Liver (tissue), 3 donors: ENCODE measurements around the gene BEST1.

Experiments
- EGR1 ChIP-seq, 2 donors: IDR thresholded peaks; 2 replicates each; pipeline ENCODE4 v1.6.1; 2016 to 2018; ENCODE audit warnings: antibody characterized with exemption in 2 of 2, low read depth in 2 of 2
- FOXA1 ChIP-seq: IDR thresholded peaks from 2 replicates; pipeline ENCODE4 v1.6.1; 2016; ENCODE audit warnings: antibody characterized with exemption
- GABPA ChIP-seq, 2 donors: IDR thresholded peaks in 1 of 2; conservative IDR thresholded peaks in 1 of 2; 2 replicates each; pipeline ENCODE4 v1.6.1; 2016; ENCODE audit warnings: antibody characterized with exemption in 2 of 2, mild to moderate bottlenecking in 1 of 2, moderate library complexity in 1 of 2
- HNF4A ChIP-seq, 2 donors: conservative IDR thresholded peaks; 2 replicates each; pipeline ENCODE4 v1.6.1; 2016; ENCODE audit warnings: antibody characterized with exemption in 2 of 2, mild to moderate bottlenecking in 2 of 2
- JUND ChIP-seq, 2 donors: IDR thresholded peaks; 2 replicates each; pipeline ENCODE4 v1.6.1; 2016; ENCODE audit warnings: antibody characterized with exemption in 2 of 2
- RAD21 ChIP-seq, 2 donors: IDR thresholded peaks; 2 replicates each; pipeline ENCODE4 v1.6.1; 2016; ENCODE audit warnings: antibody characterized with exemption in 2 of 2, mild to moderate bottlenecking in 2 of 2
- RXRA ChIP-seq, 2 donors: IDR thresholded peaks; 2 replicates each; pipeline ENCODE4 v1.6.1; 2017 to 2018; ENCODE audit warnings: antibody characterized with exemption in 2 of 2, mild to moderate bottlenecking in 1 of 2
- SP1 ChIP-seq: IDR thresholded peaks from 2 replicates; pipeline ENCODE4 v1.6.1; 2018; ENCODE audit warnings: antibody characterized with exemption, mild to moderate bottlenecking
- TAF1 ChIP-seq: conservative IDR thresholded peaks from 2 replicates; pipeline ENCODE4 v1.6.1; 2016; ENCODE audit warnings: antibody characterized with exemption, mild to moderate bottlenecking
- YY1 ChIP-seq: IDR thresholded peaks from 2 replicates; pipeline ENCODE4 v1.6.1; 2016; ENCODE audit warnings: antibody characterized with exemption, mild to moderate bottlenecking
- TF ChIP-seq, protein P1 (sequence below): fragments of 150-350 bp; IDR thresholded peaks from 2 replicates; pipeline ENCODE4 v1.5.1; 2017; ENCODE audit warnings: improper control_type of control experiment, low read depth, low read length; ENCODE audit not compliant: missing input control
- TF ChIP-seq, protein P2 (sequence below): IDR thresholded peaks from 2 replicates; pipeline ENCODE4 v1.6.1; 2016; ENCODE audit warnings: antibody characterized with exemption, mild to moderate bottlenecking
- TF ChIP-seq, protein P3 (sequence below): IDR thresholded peaks from 2 replicates; pipeline ENCODE4 v1.6.1; 2016; ENCODE audit warnings: antibody characterized with exemption
- TF ChIP-seq, protein P4 (sequence below): IDR thresholded peaks from 2 replicates; pipeline ENCODE4 v1.6.1; 2016; ENCODE audit warnings: antibody characterized with exemption
- donor health status: healthy.
- donor health status: healthy.

DNA sequence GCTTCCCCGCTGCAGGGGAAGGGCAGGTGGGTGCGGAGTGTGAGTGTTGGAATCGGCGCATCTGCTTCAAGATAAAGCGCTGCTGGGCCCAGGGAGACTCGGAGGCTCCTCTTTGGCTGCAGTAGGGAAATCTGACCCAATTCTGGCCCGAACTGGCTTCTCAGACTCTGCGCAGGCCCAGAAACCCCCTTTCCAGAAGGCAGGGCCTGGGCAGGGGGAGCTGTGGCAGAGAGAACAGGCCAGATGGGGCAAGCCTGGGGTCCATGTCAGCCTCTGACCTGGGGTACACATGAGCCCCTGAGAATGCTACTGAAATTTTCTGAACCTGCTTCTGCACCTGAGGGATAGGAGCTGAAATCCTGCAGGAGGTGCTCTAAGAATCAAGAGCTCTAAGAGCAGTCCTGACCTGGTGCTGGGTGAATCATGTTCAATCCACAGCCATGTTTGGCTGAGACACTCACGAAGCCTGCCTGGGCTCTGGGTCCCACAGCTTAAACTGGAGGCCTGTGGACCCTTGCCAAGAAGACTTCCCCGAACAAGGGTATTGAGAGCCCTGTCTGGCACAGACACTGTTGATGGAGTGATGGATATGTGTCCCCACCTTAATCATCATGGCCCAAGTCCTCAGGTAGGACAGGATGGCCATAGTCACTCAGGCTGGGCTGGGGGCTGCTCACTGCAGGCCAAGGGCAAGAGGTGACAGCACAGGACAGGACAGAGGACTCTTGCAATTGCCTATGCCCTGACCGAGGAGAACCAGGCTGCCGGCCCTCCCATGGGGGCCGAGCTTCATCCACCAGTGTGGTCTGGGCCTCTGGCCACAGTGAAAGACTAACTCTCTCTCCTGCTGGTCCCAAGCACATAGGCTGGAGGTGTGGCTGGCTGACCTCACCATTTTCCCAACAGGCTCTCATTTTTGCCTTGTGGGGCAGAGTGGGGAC, 39.7 kb upstream of the BEST1 start:
- no peak for TF ChIP-seq RXRA (IDR thresholded peaks at IDR 0.05)
- TF ChIP-seq, protein P1, sequence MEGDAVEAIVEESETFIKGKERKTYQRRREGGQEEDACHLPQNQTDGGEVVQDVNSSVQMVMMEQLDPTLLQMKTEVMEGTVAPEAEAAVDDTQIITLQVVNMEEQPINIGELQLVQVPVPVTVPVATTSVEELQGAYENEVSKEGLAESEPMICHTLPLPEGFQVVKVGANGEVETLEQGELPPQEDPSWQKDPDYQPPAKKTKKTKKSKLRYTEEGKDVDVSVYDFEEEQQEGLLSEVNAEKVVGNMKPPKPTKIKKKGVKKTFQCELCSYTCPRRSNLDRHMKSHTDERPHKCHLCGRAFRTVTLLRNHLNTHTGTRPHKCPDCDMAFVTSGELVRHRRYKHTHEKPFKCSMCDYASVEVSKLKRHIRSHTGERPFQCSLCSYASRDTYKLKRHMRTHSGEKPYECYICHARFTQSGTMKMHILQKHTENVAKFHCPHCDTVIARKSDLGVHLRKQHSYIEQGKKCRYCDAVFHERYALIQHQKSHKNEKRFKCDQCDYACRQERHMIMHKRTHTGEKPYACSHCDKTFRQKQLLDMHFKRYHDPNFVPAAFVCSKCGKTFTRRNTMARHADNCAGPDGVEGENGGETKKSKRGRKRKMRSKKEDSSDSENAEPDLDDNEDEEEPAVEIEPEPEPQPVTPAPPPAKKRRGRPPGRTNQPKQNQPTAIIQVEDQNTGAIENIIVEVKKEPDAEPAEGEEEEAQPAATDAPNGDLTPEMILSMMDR = no peak
- TF ChIP-seq RAD21 (IDR thresholded peaks at IDR 0.05) = no peak
- no peak for TF ChIP-seq EGR1 (IDR thresholded peaks at IDR 0.05; ENCODE audit: low read depth in 2 of 2)
- no peak for TF ChIP-seq GABPA (IDR thresholded peaks at IDR 0.05 in 1 of 2, conservative IDR thresholded peaks at IDR 0.05 in 1 of 2)
- TF ChIP-seq, protein P2, sequence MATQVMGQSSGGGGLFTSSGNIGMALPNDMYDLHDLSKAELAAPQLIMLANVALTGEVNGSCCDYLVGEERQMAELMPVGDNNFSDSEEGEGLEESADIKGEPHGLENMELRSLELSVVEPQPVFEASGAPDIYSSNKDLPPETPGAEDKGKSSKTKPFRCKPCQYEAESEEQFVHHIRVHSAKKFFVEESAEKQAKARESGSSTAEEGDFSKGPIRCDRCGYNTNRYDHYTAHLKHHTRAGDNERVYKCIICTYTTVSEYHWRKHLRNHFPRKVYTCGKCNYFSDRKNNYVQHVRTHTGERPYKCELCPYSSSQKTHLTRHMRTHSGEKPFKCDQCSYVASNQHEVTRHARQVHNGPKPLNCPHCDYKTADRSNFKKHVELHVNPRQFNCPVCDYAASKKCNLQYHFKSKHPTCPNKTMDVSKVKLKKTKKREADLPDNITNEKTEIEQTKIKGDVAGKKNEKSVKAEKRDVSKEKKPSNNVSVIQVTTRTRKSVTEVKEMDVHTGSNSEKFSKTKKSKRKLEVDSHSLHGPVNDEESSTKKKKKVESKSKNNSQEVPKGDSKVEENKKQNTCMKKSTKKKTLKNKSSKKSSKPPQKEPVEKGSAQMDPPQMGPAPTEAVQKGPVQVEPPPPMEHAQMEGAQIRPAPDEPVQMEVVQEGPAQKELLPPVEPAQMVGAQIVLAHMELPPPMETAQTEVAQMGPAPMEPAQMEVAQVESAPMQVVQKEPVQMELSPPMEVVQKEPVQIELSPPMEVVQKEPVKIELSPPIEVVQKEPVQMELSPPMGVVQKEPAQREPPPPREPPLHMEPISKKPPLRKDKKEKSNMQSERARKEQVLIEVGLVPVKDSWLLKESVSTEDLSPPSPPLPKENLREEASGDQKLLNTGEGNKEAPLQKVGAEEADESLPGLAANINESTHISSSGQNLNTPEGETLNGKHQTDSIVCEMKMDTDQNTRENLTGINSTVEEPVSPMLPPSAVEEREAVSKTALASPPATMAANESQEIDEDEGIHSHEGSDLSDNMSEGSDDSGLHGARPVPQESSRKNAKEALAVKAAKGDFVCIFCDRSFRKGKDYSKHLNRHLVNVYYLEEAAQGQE = no peak
- TF ChIP-seq YY1 = no peak
- no peak for TF ChIP-seq SP1
- TF ChIP-seq, protein P3, sequence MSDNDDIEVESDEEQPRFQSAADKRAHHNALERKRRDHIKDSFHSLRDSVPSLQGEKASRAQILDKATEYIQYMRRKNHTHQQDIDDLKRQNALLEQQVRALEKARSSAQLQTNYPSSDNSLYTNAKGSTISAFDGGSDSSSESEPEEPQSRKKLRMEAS = no peak
- TF ChIP-seq JUND (IDR thresholded peaks at IDR 0.05) = no peak
- TF ChIP-seq, protein P4, sequence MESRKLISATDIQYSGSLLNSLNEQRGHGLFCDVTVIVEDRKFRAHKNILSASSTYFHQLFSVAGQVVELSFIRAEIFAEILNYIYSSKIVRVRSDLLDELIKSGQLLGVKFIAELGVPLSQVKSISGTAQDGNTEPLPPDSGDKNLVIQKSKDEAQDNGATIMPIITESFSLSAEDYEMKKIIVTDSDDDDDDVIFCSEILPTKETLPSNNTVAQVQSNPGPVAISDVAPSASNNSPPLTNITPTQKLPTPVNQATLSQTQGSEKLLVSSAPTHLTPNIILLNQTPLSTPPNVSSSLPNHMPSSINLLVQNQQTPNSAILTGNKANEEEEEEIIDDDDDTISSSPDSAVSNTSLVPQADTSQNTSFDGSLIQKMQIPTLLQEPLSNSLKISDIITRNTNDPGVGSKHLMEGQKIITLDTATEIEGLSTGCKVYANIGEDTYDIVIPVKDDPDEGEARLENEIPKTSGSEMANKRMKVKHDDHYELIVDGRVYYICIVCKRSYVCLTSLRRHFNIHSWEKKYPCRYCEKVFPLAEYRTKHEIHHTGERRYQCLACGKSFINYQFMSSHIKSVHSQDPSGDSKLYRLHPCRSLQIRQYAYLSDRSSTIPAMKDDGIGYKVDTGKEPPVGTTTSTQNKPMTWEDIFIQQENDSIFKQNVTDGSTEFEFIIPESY = no peak
- no peak for TF ChIP-seq TAF1
- TF ChIP-seq HNF4A (conservative IDR thresholded peaks at IDR 0.05) = no peak
- no peak for TF ChIP-seq FOXA1
